Sigmoid colon (tissue), 4 donors: ENCODE data around the gene TENT4A.

Source experiments
- EP300 ChIP-seq, 4 donors: sonication (generic); formaldehyde crosslinking; IDR thresholded peaks; one replicate each; pipeline ENCODE4 v1.6.1; 2017; ENCODE audit warnings: antibody characterized with exemption in 4 of 4
- TF ChIP-seq, protein P1 (sequence below), 4 experiments: fragments of 450-650 bp in 3 of 4; fragments of 200-600 bp in 1 of 4; IDR thresholded peaks; one replicate each; pipeline ENCODE4 v1.5.1; 2016 to 2019; ENCODE audit warnings: antibody characterized with exemption in 4 of 4, mild to moderate bottlenecking in 3 of 4, moderate library complexity in 2 of 4

- TF ChIP-seq, protein P1, sequence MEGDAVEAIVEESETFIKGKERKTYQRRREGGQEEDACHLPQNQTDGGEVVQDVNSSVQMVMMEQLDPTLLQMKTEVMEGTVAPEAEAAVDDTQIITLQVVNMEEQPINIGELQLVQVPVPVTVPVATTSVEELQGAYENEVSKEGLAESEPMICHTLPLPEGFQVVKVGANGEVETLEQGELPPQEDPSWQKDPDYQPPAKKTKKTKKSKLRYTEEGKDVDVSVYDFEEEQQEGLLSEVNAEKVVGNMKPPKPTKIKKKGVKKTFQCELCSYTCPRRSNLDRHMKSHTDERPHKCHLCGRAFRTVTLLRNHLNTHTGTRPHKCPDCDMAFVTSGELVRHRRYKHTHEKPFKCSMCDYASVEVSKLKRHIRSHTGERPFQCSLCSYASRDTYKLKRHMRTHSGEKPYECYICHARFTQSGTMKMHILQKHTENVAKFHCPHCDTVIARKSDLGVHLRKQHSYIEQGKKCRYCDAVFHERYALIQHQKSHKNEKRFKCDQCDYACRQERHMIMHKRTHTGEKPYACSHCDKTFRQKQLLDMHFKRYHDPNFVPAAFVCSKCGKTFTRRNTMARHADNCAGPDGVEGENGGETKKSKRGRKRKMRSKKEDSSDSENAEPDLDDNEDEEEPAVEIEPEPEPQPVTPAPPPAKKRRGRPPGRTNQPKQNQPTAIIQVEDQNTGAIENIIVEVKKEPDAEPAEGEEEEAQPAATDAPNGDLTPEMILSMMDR (IDR thresholded peaks at IDR 0.05): no peak
- TF ChIP-seq EP300 (IDR thresholded peaks at IDR 0.05): no peak
Measured at GRCh38 chr5:6787941-6788340, 74.7 kb downstream of the TENT4A start.
